Astrocyte (in vitro differentiated cells and primary cell): ENCODE results near the gene GDI2. TPM values are rescaled to one million over a fixed set of nuclear protein-coding genes. Genes with fewer than 3 reads are reported as not detected.
"Not testable (repeated sequence)": the region's sequence is repeated elsewhere in the genome, so short reads cannot be mapped to it uniquely, and the experiment has no call there.

Experiments used
- DNase-seq: peaks from one replicate; pipeline ENCODE4 v3.0.0-alpha.2; 2010; ENCODE audit warnings: low read depth
- FAIRE-seq: peaks from 2 replicates; lab custom pipeline; 2011; peaks lifted over from hg19 to GRCh38; lab: Jason Lieb, UNC
- H2AFZ ChIP-seq: 2 replicates; pipeline ENCODE4 v1.6.0; 2012; ENCODE audit warnings: low read depth, low read length, inconsistent platforms
- H3K27ac ChIP-seq: 2 replicates; pipeline ENCODE4 v1.5.1; 2011; ENCODE audit warnings: low read depth, low read length, inconsistent platforms
- H3K27me3 ChIP-seq: 2 replicates; pipeline ENCODE4 v1.6.0; 2011; ENCODE audit warnings: low read length, inconsistent platforms; ENCODE audit not compliant: insufficient read depth
- H3K36me3 ChIP-seq: 2 replicates; pipeline ENCODE4 v1.5.1; 2011; ENCODE audit warnings: low read length, inconsistent platforms; ENCODE audit not compliant: insufficient read depth
- H3K4me1 ChIP-seq: 2 replicates; pipeline ENCODE4 v1.5.1; 2011; ENCODE audit warnings: low read length, inconsistent platforms; ENCODE audit not compliant: insufficient read depth
- H3K4me2 ChIP-seq: 2 replicates; pipeline ENCODE4 v1.6.0; 2012; ENCODE audit warnings: low read length, inconsistent platforms
- H3K4me3 ChIP-seq: 2 replicates; pipeline ENCODE4 v1.5.1; 2011; ENCODE audit warnings: low read depth, mild to moderate bottlenecking, low read length, inconsistent platforms; ENCODE audit not compliant: insufficient read depth
- H3K79me2 ChIP-seq: 2 replicates; pipeline ENCODE4 v1.6.0; 2012; ENCODE audit warnings: mild to moderate bottlenecking, low read length, inconsistent platforms; ENCODE audit not compliant: insufficient read depth
- H3K9ac ChIP-seq: 2 replicates; pipeline ENCODE4 v1.6.0; 2012; ENCODE audit warnings: mild to moderate bottlenecking, low read length, inconsistent platforms
- H3K9me3 ChIP-seq: 2 replicates; pipeline ENCODE4 v1.5.1; 2012; ENCODE audit warnings: low read depth, mild to moderate bottlenecking, low read length, inconsistent platforms; ENCODE audit not compliant: insufficient read depth
- H4K20me1 ChIP-seq: 2 replicates; pipeline ENCODE4 v1.6.0; 2012; ENCODE audit warnings: low read length, inconsistent platforms; ENCODE audit not compliant: insufficient read depth
- H3K27ac Mint-ChIP-seq: one replicate; pipeline ENCODE4 v1.8.0; 2021; ENCODE audit warnings: mild to moderate bottlenecking, mixed read lengths; ENCODE audit not compliant: unreplicated experiment
- H3K27me3 Mint-ChIP-seq: one replicate; pipeline ENCODE4 v1.8.0; 2021; ENCODE audit warnings: low read depth, mixed read lengths; ENCODE audit not compliant: unreplicated experiment
- H3K36me3 Mint-ChIP-seq: one replicate; pipeline ENCODE4 v1.8.0; 2021; ENCODE audit warnings: low read depth, mixed read lengths; ENCODE audit not compliant: unreplicated experiment
- H3K4me1 Mint-ChIP-seq: one replicate; pipeline ENCODE4 v1.8.0; 2021; ENCODE audit warnings: low read depth, mixed read lengths; ENCODE audit not compliant: unreplicated experiment
- H3K4me3 Mint-ChIP-seq: one replicate; pipeline ENCODE4 v1.8.0; 2021; ENCODE audit warnings: mild to moderate bottlenecking, moderate library complexity, mixed read lengths; ENCODE audit not compliant: unreplicated experiment
- H3K9me3 Mint-ChIP-seq: one replicate; pipeline ENCODE4 v1.8.0; 2021; ENCODE audit warnings: mild to moderate bottlenecking, mixed read lengths; ENCODE audit not compliant: unreplicated experiment
- EZH2 ChIP-seq: IDR thresholded peaks from 2 replicates; pipeline ENCODE4 v1.6.1; 2012; ENCODE audit warnings: mild to moderate bottlenecking, low read length, inconsistent platforms; ENCODE audit not compliant: insufficient read depth
- total RNA-seq: library from RNA; stranded (reverse); gene quantifications from 2 replicates; pipeline ENCODE4 v1.2.1, GENCODE V29; 2021
- TF ChIP-seq, protein P1 (sequence below): IDR thresholded peaks from 2 replicates; pipeline ENCODE4 v1.5.1; 2011; ENCODE audit warnings: low read depth, mild to moderate bottlenecking, inconsistent platforms, low read length, moderate library complexity; ENCODE audit not compliant: insufficient read depth

The GDI2 gene
- total RNA-seq, 1 donor from 2014 or later = 280 TPM

GRCh38 chr10:5855979-5856700, 42.9 kb upstream of the GDI2 start:
- DNase-seq (no peak), FAIRE-seq (no peak)

GRCh38 chr10:5854131-5854475, 40.9 kb upstream of the GDI2 start:
- H3K4me1 Mint-ChIP-seq = no peaks in the 10 kb centered on the region
- peaks cover 6% of the 10 kb centered on the region for H3K27me3 Mint-ChIP-seq
- H3K27me3 ChIP-seq = no peaks in the 10 kb centered on the region
- H2AFZ ChIP-seq = no peak overlapping the region
- no peaks in the 10 kb centered on the region for H3K36me3 Mint-ChIP-seq
- no peak overlapping the region for H3K4me2 ChIP-seq
- no peaks in the 10 kb centered on the region for H3K79me2 ChIP-seq
- no peaks in the 10 kb centered on the region for H4K20me1 ChIP-seq
- no peak overlapping the region for H3K4me3 Mint-ChIP-seq
- no peaks in the 10 kb centered on the region for H3K36me3 ChIP-seq
- H3K27ac ChIP-seq = no peak overlapping the region
- no peak overlapping the region for H3K9ac ChIP-seq
- FAIRE-seq = no peak
- TF ChIP-seq EZH2 = no peak
- TF ChIP-seq, protein P1, sequence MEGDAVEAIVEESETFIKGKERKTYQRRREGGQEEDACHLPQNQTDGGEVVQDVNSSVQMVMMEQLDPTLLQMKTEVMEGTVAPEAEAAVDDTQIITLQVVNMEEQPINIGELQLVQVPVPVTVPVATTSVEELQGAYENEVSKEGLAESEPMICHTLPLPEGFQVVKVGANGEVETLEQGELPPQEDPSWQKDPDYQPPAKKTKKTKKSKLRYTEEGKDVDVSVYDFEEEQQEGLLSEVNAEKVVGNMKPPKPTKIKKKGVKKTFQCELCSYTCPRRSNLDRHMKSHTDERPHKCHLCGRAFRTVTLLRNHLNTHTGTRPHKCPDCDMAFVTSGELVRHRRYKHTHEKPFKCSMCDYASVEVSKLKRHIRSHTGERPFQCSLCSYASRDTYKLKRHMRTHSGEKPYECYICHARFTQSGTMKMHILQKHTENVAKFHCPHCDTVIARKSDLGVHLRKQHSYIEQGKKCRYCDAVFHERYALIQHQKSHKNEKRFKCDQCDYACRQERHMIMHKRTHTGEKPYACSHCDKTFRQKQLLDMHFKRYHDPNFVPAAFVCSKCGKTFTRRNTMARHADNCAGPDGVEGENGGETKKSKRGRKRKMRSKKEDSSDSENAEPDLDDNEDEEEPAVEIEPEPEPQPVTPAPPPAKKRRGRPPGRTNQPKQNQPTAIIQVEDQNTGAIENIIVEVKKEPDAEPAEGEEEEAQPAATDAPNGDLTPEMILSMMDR = no peak
- no peaks in the 10 kb centered on the region for H3K9me3 Mint-ChIP-seq
- no peak for DNase-seq
- no peaks in the 10 kb centered on the region for H3K4me1 ChIP-seq
- no peak overlapping the region for H3K4me3 ChIP-seq
- H3K27ac Mint-ChIP-seq = no peak overlapping the region
- H3K9me3 ChIP-seq = no peaks in the 10 kb centered on the region

More at GRCh38 chr10:5855979-5856700, 42.9 kb upstream of the GDI2 start:
- H4K20me1 ChIP-seq = no peaks in the 10 kb centered on the region
- no peak overlapping the region for H3K4me2 ChIP-seq
- Mint-ChIP-seq H3K27ac (no peak overlapping the region), H3K4me3 (no peak overlapping the region), H3K27me3 (peaks cover 6% of the 10 kb centered on the region), H3K4me1 (peaks cover under 1% of the 10 kb centered on the region), H3K36me3 (no peaks in the 10 kb centered on the region), H3K9me3 (no peaks in the 10 kb centered on the region)
- H3K4me3 ChIP-seq = no peak overlapping the region
- no peaks in the 10 kb centered on the region for H3K9me3 ChIP-seq
- H2AFZ ChIP-seq = no peak overlapping the region
- H3K9ac ChIP-seq = no peak overlapping the region
- no peaks in the 10 kb centered on the region for H3K4me1 ChIP-seq
- no peaks in the 10 kb centered on the region for H3K36me3 ChIP-seq
- H3K27ac ChIP-seq = no peak overlapping the region
- no peak for TF ChIP-seq EZH2
- TF ChIP-seq, protein P1 = no peak
- no peaks in the 10 kb centered on the region for H3K79me2 ChIP-seq
- H3K27me3 ChIP-seq = no peaks in the 10 kb centered on the region

- H3K27ac ChIP-seq, H3K79me2 ChIP-seq, H3K36me3 ChIP-seq, H4K20me1 ChIP-seq, H3K4me1 ChIP-seq, H3K4me3 Mint-ChIP-seq, H3K9me3 Mint-ChIP-seq, H3K9me3 ChIP-seq, H2AFZ ChIP-seq, FAIRE-seq, H3K4me3 ChIP-seq, H3K4me2 ChIP-seq, H3K9ac ChIP-seq, H3K27ac Mint-ChIP-seq, H3K4me1 Mint-ChIP-seq, H3K27me3 Mint-ChIP-seq, DNase-seq, H3K27me3 ChIP-seq, H3K36me3 Mint-ChIP-seq: not testable (repeated sequence)
Measured at GRCh38 chr10:5846667-5847066, 33.4 kb upstream of the GDI2 start.
